Activated CD8-positive, alpha-beta T cell treated with anti-CD3 and anti-CD28 coated beads for 36 hours (primary cell): Measurements from ENCODE around the gene PRPF40A. TPM values are rescaled to one million over a fixed set of nuclear protein-coding genes. Genes with fewer than 3 reads are reported as not detected.

Source experiments
- ATAC-seq: fragments of 200-7000 bp; cut with Tn5 transposase; one replicate; pipeline ENCODE4 v1.10.0; 2021; ENCODE audit warnings: mild to moderate bottlenecking, moderate library complexity
- CTCF ChIA-PET: fragments of 350-600 bp; sonication (Branson Sonifier 250); formaldehyde crosslinking; loops from one replicate; lab custom pipeline; 2021; ENCODE audit warnings: antibody characterized with exemption; lab: Charles Lee
- POLR2A ChIA-PET: fragments of 350-600 bp; sonication (Branson Sonifier 250); formaldehyde crosslinking; loops from one replicate; lab custom pipeline; 2021; ENCODE audit warnings: antibody characterized with exemption; lab: Charles Lee
- DNase-seq: peaks from one replicate; pipeline ENCODE4 v3.0.0-alpha.2; 2020
- H3K27ac Mint-ChIP-seq: one replicate; pipeline ENCODE4 v1.8.0; 2021; ENCODE audit warnings: mild to moderate bottlenecking, mixed read lengths
- H3K27me3 Mint-ChIP-seq: one replicate; pipeline ENCODE4 v1.8.0; 2021; ENCODE audit warnings: mixed read lengths
- H3K36me3 Mint-ChIP-seq: one replicate; pipeline ENCODE4 v1.8.0; 2021; ENCODE audit warnings: low read depth, mixed read lengths
- H3K4me1 Mint-ChIP-seq: one replicate; pipeline ENCODE4 v1.8.0; 2021; ENCODE audit warnings: low read depth, mixed read lengths
- H3K4me3 Mint-ChIP-seq: one replicate; pipeline ENCODE4 v1.8.0; 2021; ENCODE audit warnings: mild to moderate bottlenecking, moderate library complexity, mixed read lengths
- H3K9me3 Mint-ChIP-seq: one replicate; pipeline ENCODE4 v1.8.0; 2021; ENCODE audit warnings: mixed read lengths
- CTCF ChIP-seq: fragments of 200-600 bp; IDR thresholded peaks from one replicate; pipeline ENCODE4 v1.8.0; 2022; ENCODE audit warnings: antibody characterized with exemption, mild to moderate bottlenecking
- intact Hi-C: fragments of 100-400 bp; cut with micrococcal nuclease; formaldehyde crosslinking; loops from one replicate; pipeline ENCODE4 v1.10.0; 2022
- total RNA-seq, 2 experiments: library from RNA; stranded (reverse); gene quantifications; one replicate each; pipeline ENCODE4 v1.2.3, GENCODE V29; 2021

The PRPF40A gene
- total RNA-seq, 2 experiments from 2014 or later = 145 to 148 TPM

- no peak for TF ChIP-seq CTCF
- no peaks in the 10 kb centered on the region for H3K36me3 Mint-ChIP-seq
These were observed 95.0 kb downstream of the PRPF40A start for GRCh38 chr2:152622219-152622618.

GRCh38 chr2:152620985-152621384 is 96.3 kb downstream of the PRPF40A start:
- DNase-seq = no peak
- Mint-ChIP-seq H3K4me3 (no peak overlapping the region), H3K9me3 (no peaks in the 10 kb centered on the region), H3K27me3 (peaks cover 5% of the 10 kb centered on the region), H3K4me1 (no peaks in the 10 kb centered on the region), H3K36me3 (no peaks in the 10 kb centered on the region), H3K27ac (no peak overlapping the region)
- intact Hi-C loops = no loop called here
- CTCF ChIA-PET = interaction anchor here (1.5 kb wide), 1 partner anchor 15 kb away, joined by 7 read pairs; no protein-coding TSS in a partner anchor
- no peak for ATAC-seq
- no peak for TF ChIP-seq CTCF
- POLR2A ChIA-PET = no interaction called here

More at GRCh38 chr2:152622219-152622618, 95.0 kb downstream of the PRPF40A start:
- ATAC-seq = no peak
- DNase-seq = no peak
- CTCF ChIA-PET = interaction anchor here (1.5 kb wide), 1 partner anchor 13 kb away, joined by 7 read pairs; no protein-coding TSS in a partner anchor
- H3K27ac Mint-ChIP-seq = no peak overlapping the region
- no peak overlapping the region for H3K4me3 Mint-ChIP-seq
- H3K9me3 Mint-ChIP-seq = no peaks in the 10 kb centered on the region
- intact Hi-C loops = no loop called here
- peaks cover 6% of the 10 kb centered on the region for H3K27me3 Mint-ChIP-seq
- POLR2A ChIA-PET = no interaction called here
- no peaks in the 10 kb centered on the region for H3K4me1 Mint-ChIP-seq

GRCh38 chr2:152620208-152620607 is 97.1 kb downstream of the PRPF40A start:
- H3K27ac Mint-ChIP-seq = no peak overlapping the region
- ChIA-PET POLR2A (no interaction called here), CTCF (no interaction called here)
- no peaks in the 10 kb centered on the region for H3K36me3 Mint-ChIP-seq
- ATAC-seq = no peak
- no peaks in the 10 kb centered on the region for H3K9me3 Mint-ChIP-seq
- TF ChIP-seq CTCF = no peak
- peaks cover 2% of the 10 kb centered on the region for H3K27me3 Mint-ChIP-seq
- intact Hi-C loops = no loop called here
- no peaks in the 10 kb centered on the region for H3K4me1 Mint-ChIP-seq
- no peak for DNase-seq
- no peak overlapping the region for H3K4me3 Mint-ChIP-seq

- H3K27me3 Mint-ChIP-seq = peaks cover 2% of the 10 kb centered on the region
- H3K4me3 Mint-ChIP-seq = no peak overlapping the region
- H3K27ac Mint-ChIP-seq = no peak overlapping the region
- intact Hi-C loops = no loop called here
- CTCF ChIA-PET = interaction anchor here (2.9 kb wide), 1 partner anchor 17 kb away, joined by 9 read pairs; no protein-coding TSS in a partner anchor
- POLR2A ChIA-PET = no interaction called here
- DNase-seq = no peak
- no peak for ATAC-seq
- H3K9me3 Mint-ChIP-seq = no peaks in the 10 kb centered on the region
- no peak for TF ChIP-seq CTCF
- H3K4me1 Mint-ChIP-seq = no peaks in the 10 kb centered on the region
- H3K36me3 Mint-ChIP-seq = no peaks in the 10 kb centered on the region
These were observed 99.1 kb downstream of the PRPF40A start for GRCh38 chr2:152618193-152618564.

- H3K27ac Mint-ChIP-seq = no peak overlapping the region
- no peak for TF ChIP-seq CTCF
- H3K27me3 Mint-ChIP-seq = peaks cover 2% of the 10 kb centered on the region
- no peaks in the 10 kb centered on the region for H3K9me3 Mint-ChIP-seq
- H3K4me3 Mint-ChIP-seq = no peak overlapping the region
- ATAC-seq (no peak), DNase-seq (no peak)
- POLR2A ChIA-PET = no interaction called here
- intact Hi-C loops = no loop called here
- CTCF ChIA-PET = interaction anchor here (2.9 kb wide), 1 partner anchor 18 kb away, joined by 9 read pairs; no protein-coding TSS in a partner anchor
- no peaks in the 10 kb centered on the region for H3K4me1 Mint-ChIP-seq
- no peaks in the 10 kb centered on the region for H3K36me3 Mint-ChIP-seq
These were observed 99.6 kb downstream of the PRPF40A start for GRCh38 chr2:152617456-152618192.
